ENCODE results near the gene LRRC26.

DNA sequence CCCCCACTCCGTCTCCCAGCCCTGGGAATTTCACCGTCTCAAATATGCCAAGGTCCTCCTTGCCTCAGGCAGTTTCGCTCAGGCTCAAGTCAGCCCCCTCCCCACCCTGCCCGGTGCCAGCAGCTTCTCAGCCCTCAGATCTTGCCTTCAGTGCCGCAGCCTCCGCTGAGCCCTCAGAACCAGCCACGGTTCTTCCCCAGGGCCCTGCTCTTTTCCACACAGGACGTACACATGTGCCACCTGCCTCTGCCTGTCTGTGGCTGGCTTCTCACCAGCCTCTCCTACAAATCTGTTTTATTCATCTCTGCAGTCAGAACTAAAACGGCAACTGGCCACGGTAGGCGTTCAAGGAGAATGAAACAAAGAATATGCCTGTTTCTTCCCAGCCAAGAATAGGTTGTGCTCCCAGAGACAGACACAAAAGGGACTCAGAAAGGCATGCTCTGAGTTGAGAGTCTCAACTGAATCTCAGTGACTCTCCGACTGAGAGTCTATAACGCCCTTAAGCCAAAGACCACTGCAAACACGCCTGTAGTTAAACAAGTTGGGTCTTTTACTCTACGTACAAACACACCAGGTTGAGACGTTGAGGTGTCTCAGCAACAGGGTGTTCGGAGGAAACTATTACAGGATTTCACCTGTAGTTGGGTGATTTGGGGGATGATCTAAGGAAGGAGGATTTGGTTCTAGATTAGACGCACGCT lies 41.5 kb downstream of the LRRC26 start:
- no peak for TF ChIP-seq SP1 (IDR thresholded peaks at IDR 0.05)
- no peak for TF ChIP-seq SP1 (CRISPR knock-in tag; IDR thresholded peaks at IDR 0.05)
- no peak for TF ChIP-seq POLR2AphosphoS5 (IDR thresholded peaks at IDR 0.05; ENCODE audit: low read depth, low read length)
- TF ChIP-seq, protein P1, sequence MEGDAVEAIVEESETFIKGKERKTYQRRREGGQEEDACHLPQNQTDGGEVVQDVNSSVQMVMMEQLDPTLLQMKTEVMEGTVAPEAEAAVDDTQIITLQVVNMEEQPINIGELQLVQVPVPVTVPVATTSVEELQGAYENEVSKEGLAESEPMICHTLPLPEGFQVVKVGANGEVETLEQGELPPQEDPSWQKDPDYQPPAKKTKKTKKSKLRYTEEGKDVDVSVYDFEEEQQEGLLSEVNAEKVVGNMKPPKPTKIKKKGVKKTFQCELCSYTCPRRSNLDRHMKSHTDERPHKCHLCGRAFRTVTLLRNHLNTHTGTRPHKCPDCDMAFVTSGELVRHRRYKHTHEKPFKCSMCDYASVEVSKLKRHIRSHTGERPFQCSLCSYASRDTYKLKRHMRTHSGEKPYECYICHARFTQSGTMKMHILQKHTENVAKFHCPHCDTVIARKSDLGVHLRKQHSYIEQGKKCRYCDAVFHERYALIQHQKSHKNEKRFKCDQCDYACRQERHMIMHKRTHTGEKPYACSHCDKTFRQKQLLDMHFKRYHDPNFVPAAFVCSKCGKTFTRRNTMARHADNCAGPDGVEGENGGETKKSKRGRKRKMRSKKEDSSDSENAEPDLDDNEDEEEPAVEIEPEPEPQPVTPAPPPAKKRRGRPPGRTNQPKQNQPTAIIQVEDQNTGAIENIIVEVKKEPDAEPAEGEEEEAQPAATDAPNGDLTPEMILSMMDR (CRISPR knock-in tag; IDR thresholded peaks at IDR 0.05): no peak
- TF ChIP-seq ARID2 (CRISPR knock-in tag; IDR thresholded peaks at IDR 0.05; ENCODE audit: borderline replicate concordance): no peak
- no peak for TF ChIP-seq SNRNP70 (IDR thresholded peaks at IDR 0.05; ENCODE audit: low read depth, low read length)
- TF ChIP-seq REPIN1 (CRISPR knock-in tag; IDR thresholded peaks at IDR 0.05; ENCODE audit: borderline replicate concordance, low read depth): no peak
- no peak for TF ChIP-seq HIVEP1 (CRISPR knock-in tag; IDR thresholded peaks at IDR 0.05)
- no peak for TF ChIP-seq NR1H2 (CRISPR knock-in tag; IDR thresholded peaks at IDR 0.05; ENCODE audit: borderline replicate concordance, low read depth)
- TF ChIP-seq, protein P2, sequence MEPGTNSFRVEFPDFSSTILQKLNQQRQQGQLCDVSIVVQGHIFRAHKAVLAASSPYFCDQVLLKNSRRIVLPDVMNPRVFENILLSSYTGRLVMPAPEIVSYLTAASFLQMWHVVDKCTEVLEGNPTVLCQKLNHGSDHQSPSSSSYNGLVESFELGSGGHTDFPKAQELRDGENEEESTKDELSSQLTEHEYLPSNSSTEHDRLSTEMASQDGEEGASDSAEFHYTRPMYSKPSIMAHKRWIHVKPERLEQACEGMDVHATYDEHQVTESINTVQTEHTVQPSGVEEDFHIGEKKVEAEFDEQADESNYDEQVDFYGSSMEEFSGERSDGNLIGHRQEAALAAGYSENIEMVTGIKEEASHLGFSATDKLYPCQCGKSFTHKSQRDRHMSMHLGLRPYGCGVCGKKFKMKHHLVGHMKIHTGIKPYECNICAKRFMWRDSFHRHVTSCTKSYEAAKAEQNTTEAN (CRISPR knock-in tag; conservative IDR thresholded peaks at IDR 0.05): no peak

All from HepG2 (cell line).